ENCODE results near the gene RIPOR3.
"Not testable (repeated sequence)": the region's sequence is repeated elsewhere in the genome, so short reads cannot be mapped to it uniquely, and the experiment has no call there.

Gene RIPOR3

DNA sequence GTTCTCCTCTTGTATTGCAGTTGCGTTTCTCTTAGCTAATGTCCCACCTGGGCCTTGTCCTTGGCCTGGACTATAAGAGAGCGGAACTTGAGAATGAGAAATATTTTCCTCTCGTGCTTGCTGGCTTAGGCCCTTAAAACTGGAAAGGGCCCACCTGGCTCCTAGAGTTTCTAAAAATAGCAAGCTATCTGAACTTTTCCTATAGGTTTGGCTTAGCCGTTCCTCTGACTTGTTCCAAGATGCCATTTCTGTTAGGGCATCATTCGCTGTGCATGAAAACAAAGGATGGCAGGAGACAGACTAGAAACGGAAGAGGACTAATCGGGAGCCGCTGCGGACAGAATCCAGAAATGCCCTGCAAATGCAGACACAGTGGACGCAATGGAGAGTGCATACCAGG is 4.5 kb downstream of the RIPOR3 start:
- DNase-seq: no peak
- ATAC-seq (replicated peaks): no peak
- Mint-ChIP-seq H3K36me3 (ENCODE audit: insufficient read depth) (no peaks in the 10 kb centered on the region), H3K27ac (no peak overlapping the region), H3K4me1 (ENCODE audit: low read depth in 2 of 2) (peaks cover 0 to 4% of the 10 kb centered on the region in 2 donors), H3K4me3 (no peak overlapping the region), H3K27me3 (peaks cover 39 to 52% of the 10 kb centered on the region in 2 donors), H3K9me3 (no peaks in the 10 kb centered on the region)

DNA sequence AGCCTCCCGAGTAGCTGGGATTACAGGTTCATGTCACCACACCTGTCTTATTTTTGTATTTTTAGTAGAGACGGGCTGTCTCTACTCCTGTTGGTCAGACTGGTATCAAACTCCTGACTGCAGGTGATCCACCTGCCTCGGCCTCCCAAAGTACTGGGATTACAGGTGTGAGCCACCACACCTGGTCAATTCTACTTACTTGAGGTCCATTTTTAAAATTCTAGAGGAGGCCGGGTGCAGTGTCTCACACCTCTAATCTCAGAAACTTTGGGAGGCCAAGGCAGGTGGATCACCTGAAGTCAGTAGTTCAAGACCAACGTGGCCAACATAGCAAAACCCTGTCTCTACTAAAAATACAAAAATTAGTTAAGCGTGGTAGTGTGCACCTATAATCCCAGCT is 7.8 kb downstream of the RIPOR3 start:
- no peaks in the 10 kb centered on the region for H3K4me1 Mint-ChIP-seq (ENCODE audit: low read depth in 2 of 2)
- H3K27me3 Mint-ChIP-seq: peaks cover 18 to 29% of the 10 kb centered on the region in 2 donors
- no peak for ATAC-seq (replicated peaks)
- H3K36me3 Mint-ChIP-seq (ENCODE audit: insufficient read depth): no peaks in the 10 kb centered on the region
- no peak overlapping the region for H3K27ac Mint-ChIP-seq
- DNase-seq: no peak
- no peaks in the 10 kb centered on the region for H3K9me3 Mint-ChIP-seq
- H3K4me3 Mint-ChIP-seq: no peak overlapping the region

DNA sequence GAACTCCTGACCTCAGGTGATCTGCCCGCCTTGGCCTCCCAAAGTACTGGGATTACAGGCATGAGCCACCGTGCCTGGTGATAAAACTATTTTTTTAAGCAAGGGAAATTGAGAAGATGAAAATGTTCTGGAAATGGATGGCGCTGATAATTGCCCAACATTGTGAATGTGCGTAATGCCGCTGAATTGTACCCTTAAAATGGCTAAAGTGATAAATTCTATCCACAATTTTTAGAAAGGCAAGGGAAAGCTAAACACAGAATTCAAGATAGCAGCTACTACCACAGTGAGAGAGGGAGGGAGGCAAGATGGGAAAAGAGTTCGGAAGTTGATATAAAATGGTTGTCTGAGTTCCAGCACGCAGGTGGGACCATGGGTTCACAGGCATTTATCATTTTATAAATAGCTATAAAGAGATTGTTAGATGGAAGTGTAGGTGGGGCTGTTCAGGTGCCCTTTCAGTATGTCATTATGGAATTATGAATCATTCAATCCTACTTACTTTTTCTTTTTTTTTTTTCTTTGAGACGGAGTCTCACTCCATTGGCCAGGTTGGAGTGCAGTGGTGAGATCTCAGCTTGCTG is 8.3 kb downstream of the RIPOR3 start:
- ATAC-seq (replicated peaks) (no peak), DNase-seq (no peak)
- Mint-ChIP-seq H3K4me1 (ENCODE audit: low read depth in 2 of 2) (no peaks in the 10 kb centered on the region), H3K4me3 (no peak overlapping the region), H3K36me3 (ENCODE audit: insufficient read depth) (no peaks in the 10 kb centered on the region), H3K27ac (no peak overlapping the region), H3K9me3 (no peaks in the 10 kb centered on the region), H3K27me3 (peaks cover 23 to 31% of the 10 kb centered on the region in 2 donors)

DNA sequence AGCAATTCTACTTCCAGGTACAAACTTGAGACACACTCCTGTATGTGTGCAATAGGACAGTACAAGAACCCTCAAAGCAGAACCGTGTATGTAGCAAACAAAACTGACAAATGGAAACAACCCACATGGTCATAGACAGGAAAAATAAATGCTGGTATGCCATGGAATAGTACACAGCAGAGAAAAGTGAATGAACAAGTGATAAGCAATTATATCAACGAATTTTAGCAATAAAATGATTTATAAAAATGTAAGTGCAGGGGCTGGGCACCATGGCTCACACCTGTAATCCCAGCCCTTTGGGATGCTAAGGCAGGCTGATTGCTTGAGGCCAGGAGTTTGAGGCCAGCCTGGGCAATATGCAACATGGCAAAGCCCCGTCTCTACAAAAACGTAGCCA is 9.3 kb downstream of the RIPOR3 start:
- DNase-seq: no peak
- Mint-ChIP-seq H3K27me3 (peaks cover 24 to 30% of the 10 kb centered on the region in 2 donors), H3K4me3 (no peak overlapping the region)

DNA sequence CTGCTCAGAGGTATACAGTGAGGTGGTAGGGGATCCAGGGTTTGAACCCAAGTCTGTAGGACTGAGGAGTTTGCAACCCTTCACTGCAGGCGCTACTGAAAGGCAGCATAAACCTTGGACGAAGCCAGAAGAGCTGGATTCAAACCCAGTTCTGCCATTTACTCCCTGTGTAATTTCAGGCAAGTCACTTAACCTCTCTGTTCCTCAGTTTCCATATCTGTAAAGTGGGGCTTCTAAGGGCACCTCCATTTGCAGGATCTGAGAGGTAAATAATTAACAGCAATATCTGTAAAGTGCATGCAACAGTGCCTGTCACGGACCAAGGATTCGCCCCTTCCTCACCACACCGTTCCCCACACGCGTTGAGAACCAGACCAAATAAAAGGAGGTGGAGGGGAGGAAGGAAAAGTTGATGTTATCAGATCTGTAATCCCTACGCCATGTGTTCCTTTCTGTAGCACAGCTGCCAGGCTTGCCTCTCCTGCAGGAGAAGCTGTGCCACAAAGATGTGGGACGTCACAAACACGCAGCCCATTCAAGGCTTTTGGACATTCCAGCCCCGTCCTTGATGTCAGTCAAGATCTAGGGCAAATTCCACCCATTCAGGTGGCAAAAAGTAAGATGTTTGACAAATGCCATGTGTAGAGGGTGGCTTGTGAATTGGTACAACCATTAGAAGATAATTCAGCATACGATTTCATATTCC is 9.8 kb downstream of the RIPOR3 start:
- ATAC-seq (replicated peaks) (no peak), DNase-seq (no peak)
- Mint-ChIP-seq H3K9me3 (no peaks in the 10 kb centered on the region), H3K4me3 (no peak overlapping the region), H3K36me3 (ENCODE audit: insufficient read depth) (no peaks in the 10 kb centered on the region), H3K4me1 (ENCODE audit: low read depth in 2 of 2) (no peaks in the 10 kb centered on the region), H3K27me3 (peaks cover 25% of the 10 kb centered on the region in 2 donors), H3K27ac (no peak overlapping the region)

More for the DNA sequence above, 9.3 kb downstream of the RIPOR3 start:
- Mint-ChIP-seq H3K4me1 (ENCODE audit: low read depth in 2 of 2) (no peaks in the 10 kb centered on the region), H3K27ac (no peak overlapping the region), H3K36me3 (ENCODE audit: insufficient read depth) (no peaks in the 10 kb centered on the region), H3K9me3 (no peaks in the 10 kb centered on the region)
- ATAC-seq (replicated peaks): no peak

DNA sequence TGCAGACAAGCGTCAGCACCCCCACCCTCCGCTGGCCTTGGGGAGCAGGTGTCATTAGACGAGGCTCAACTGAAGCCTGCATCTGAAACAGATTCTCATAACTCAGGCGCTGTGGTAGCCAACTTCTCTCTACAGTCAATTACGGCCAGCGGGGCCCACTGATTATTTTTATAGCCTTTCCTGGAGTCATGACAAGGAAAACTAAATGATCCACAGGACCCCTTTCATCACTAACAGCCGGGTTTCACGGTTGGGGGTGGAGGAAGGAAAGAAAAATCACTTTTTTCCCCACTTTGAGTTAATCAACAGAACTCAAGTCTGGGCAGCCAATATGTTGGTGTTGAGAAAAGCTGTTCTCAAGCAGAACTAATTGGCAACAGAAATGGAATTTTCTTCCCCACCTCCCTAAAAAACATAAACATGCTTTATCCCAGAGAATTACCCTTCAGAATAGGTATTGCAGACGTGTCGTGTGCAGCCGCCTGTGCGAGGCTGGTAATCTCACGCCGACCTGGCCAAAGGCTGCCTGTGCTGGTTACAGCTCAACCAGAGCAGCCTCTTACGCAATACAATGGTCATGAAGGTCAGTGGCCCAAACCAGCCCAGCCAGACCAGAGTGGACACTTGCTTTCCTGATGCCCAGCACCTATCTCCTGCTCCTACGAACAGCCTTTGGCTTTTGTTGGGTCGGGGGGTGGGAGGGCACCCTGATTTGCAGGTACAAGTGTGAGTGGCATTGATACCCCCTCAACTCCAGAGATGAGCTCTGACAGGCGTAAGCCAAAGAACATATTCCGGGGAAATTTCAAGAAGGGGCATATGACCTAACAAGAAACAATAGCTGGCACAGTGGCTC is 11.0 kb downstream of the RIPOR3 start:
- H3K27me3 Mint-ChIP-seq: peaks cover 25 to 32% of the 10 kb centered on the region in 2 donors
- no peak overlapping the region for H3K4me3 Mint-ChIP-seq
- H3K36me3 Mint-ChIP-seq (ENCODE audit: insufficient read depth): no peaks in the 10 kb centered on the region
- no peaks in the 10 kb centered on the region for H3K9me3 Mint-ChIP-seq
- DNase-seq (no peak), ATAC-seq (replicated peaks) (no peak)
- H3K27ac Mint-ChIP-seq: no peak overlapping the region
- no peaks in the 10 kb centered on the region for H3K4me1 Mint-ChIP-seq (ENCODE audit: low read depth in 2 of 2)

DNA sequence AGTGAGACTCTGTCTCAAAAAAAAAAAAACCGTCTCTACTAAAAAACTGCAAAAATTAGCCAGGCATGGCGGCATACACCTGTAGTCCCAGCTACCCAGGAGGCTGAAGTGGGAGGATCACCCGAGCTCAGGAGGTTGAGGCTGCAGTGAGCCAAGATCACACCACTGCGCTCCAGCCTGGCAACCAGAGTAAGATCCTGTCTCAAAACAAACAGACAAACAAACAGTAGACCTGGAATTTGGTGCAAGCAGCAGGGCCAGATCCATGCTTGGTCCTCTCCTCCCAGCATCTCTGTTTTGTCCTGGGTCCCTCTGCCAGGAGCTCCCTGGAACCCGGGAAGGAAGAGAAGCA is 11.6 kb downstream of the RIPOR3 start:
- H3K4me1 Mint-ChIP-seq (ENCODE audit: low read depth in 2 of 2): no peaks in the 10 kb centered on the region

DNA sequence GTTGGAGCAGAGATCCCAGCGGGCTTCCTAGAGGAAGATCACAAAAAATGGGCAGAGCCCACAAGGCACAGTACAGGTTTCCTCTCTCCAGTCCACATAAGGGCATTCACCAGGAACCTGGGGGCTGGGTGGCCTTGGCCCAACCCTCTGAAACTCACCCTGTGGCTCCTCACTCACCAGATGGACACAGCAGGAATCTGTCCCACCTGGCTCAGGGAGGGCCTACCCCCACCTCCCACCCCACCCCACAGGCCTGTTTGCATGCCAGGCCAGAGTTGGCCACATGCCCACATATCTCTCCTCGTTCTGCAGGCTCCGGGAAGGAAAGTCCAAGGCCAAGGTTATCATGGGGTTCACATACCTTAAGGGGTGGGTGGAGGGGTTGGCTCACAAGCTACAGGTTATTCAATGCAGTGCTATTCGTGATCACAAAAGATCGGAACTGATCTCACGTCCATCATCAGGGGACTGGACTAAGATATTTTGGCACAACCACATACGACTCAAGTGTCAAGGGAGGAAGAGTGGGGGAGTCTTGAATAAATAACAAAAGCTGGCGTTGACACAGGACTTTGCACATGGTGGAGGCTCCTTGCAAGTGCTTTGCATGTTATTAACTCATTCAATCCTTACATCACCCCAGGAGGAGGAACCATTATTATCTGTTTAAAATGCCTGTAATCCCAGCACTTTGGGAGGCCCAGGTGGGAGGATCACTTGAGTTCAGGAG is 13.0 kb downstream of the RIPOR3 start:
- Mint-ChIP-seq H3K4me1 (ENCODE audit: low read depth in 2 of 2) (peaks cover 0 to 4% of the 10 kb centered on the region in 2 donors), H3K27me3 (peaks cover 28 to 32% of the 10 kb centered on the region in 2 donors), H3K9me3 (no peaks in the 10 kb centered on the region), H3K4me3 (no peak overlapping the region), H3K27ac (no peak overlapping the region), H3K36me3 (ENCODE audit: insufficient read depth) (no peaks in the 10 kb centered on the region)
- ATAC-seq (replicated peaks) (no peak), DNase-seq (no peak)

More for the DNA sequence above, 11.6 kb downstream of the RIPOR3 start:
- H3K36me3 Mint-ChIP-seq (ENCODE audit: insufficient read depth): no peaks in the 10 kb centered on the region
- H3K9me3 Mint-ChIP-seq: no peaks in the 10 kb centered on the region
- no peak overlapping the region for H3K4me3 Mint-ChIP-seq
- H3K27me3 Mint-ChIP-seq: peaks cover 25 to 31% of the 10 kb centered on the region in 2 donors
- ATAC-seq (replicated peaks) (no peak), DNase-seq (no peak)
- no peak overlapping the region for H3K27ac Mint-ChIP-seq

DNA sequence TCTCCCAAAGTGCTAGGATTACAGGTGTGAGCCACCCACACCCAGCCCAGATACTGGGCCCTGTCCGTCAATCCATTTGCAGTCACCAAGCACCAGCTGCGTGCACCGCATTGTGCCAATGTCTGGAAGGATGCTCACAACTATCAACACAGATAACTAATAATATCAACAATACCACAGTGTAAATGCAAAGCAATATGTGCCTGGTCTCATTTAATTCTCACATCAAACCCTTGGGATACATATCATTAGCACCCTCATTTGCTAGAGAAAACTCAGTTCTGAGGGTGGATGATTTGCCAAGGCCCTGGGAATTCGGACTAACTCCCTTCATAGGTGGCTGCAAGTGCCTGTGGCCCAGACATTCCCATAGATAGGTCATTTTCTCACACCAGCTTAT is 14.5 kb downstream of the RIPOR3 start:
- H3K9me3 Mint-ChIP-seq: no peaks in the 10 kb centered on the region
- no peak overlapping the region for H3K27ac Mint-ChIP-seq
- ATAC-seq (replicated peaks): no peak
- no peaks in the 10 kb centered on the region for H3K36me3 Mint-ChIP-seq (ENCODE audit: insufficient read depth)
- DNase-seq: no peak
- H3K4me1 Mint-ChIP-seq (ENCODE audit: low read depth in 2 of 2): peaks cover 0 to 4% of the 10 kb centered on the region in 2 donors
- H3K4me3 Mint-ChIP-seq: no peak overlapping the region
- peaks cover 30 to 45% of the 10 kb centered on the region in 2 donors for H3K27me3 Mint-ChIP-seq

DNA sequence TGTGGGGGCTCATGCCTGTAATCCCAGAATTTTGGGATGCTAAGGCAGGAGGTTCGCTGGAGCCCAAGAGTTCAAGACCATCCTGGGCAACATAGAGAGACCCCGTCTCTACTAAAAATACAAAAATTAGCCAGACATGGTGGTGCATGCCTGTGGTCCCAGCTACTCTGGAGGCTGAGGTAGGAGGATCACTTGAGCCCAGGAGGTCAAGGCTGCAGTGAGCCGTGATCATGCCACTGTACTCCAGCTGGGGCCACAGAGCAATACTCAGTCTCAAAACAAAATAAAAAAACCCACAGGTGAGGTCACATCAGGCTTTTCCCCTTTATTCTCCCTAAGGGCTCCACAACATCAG is 15.0 kb downstream of the RIPOR3 start:
- peaks cover 35 to 50% of the 10 kb centered on the region in 2 donors for H3K27me3 Mint-ChIP-seq
- H3K27ac Mint-ChIP-seq; ATAC-seq (replicated peaks); DNase-seq; H3K4me1 Mint-ChIP-seq (ENCODE audit: low read depth in 2 of 2); H3K36me3 Mint-ChIP-seq (ENCODE audit: insufficient read depth); H3K4me3 Mint-ChIP-seq; H3K9me3 Mint-ChIP-seq: not testable (repeated sequence)

DNA sequence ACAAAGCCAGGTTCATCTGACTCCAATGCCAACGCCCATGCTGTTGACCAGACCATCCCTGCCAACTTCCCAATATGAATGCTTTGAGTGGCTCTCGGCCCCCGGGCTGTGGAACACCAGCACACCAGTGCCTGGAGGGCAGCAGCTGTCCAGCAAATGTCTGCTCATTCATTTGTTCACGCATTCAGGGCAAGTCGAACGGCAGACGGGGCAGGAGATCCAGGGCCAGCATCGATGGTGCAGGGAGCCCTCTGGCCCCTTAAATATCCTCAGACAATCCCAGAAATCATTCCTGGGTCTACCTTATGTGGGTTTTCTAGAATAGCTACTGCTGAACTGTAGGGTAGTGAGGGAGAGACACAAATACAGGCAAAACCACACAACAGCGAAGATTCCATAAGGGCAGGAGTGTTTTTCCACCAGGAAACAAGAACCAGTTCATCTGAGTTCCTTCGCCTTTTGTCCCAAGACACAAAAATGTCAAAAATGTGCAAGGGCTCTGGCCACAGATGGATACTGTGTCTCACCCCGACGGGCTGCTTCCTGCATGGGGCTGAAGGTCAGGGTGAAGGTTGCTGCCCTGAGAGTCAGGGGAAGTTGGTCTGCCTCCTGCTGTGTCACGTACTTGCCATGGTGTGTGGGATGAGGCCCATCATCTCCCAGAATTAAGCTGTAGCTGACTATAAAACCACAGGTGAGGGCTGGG is 15.5 kb downstream of the RIPOR3 start:
- no peak overlapping the region for H3K4me3 Mint-ChIP-seq
- DNase-seq: no peak
- peaks cover 0 to 4% of the 10 kb centered on the region in 2 donors for H3K4me1 Mint-ChIP-seq (ENCODE audit: low read depth in 2 of 2)
- no peak for ATAC-seq (replicated peaks)
- peaks cover 38 to 53% of the 10 kb centered on the region in 2 donors for H3K27me3 Mint-ChIP-seq
- H3K9me3 Mint-ChIP-seq: no peaks in the 10 kb centered on the region
- no peak overlapping the region for H3K27ac Mint-ChIP-seq
- no peaks in the 10 kb centered on the region for H3K36me3 Mint-ChIP-seq (ENCODE audit: insufficient read depth)

DNA sequence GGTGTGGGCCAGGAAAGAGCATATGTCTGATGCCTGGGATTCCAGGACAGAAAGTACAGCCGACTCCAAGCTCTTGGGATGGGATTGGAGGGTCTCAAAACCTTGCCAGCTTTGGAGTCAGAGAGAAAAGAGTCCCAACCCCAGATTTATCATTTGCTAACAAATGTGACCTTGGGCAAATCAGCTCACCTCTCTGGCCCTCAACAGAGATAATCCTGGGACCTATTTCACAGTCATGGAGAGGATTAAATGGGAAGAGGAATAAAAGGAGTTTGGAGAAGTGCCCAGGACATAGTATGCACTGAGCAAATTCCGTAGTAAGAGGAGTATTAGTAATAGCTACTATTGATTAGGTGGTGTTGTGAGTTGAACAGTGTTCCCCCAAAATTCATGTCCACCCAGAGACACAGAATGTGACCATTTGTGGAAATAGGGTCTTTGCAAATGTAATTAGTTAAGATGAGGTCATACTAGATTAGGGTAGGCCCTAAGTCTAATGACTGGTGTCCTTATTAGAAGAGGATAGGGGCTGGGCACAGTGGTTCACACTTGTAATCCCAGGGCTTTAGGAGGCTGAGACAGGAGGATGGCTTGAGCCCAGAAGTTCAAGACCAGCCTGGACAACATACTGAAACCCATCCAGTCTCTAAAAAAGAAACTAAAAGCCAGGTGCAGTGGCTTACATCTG is 17.1 kb downstream of the RIPOR3 start:
- Mint-ChIP-seq H3K36me3 (ENCODE audit: insufficient read depth) (no peaks in the 10 kb centered on the region), H3K27me3 (peaks cover 38 to 47% of the 10 kb centered on the region in 2 donors), H3K4me3 (no peak overlapping the region), H3K27ac (no peak overlapping the region), H3K4me1 (ENCODE audit: low read depth in 2 of 2) (peaks cover 0 to 4% of the 10 kb centered on the region in 2 donors), H3K9me3 (no peaks in the 10 kb centered on the region)
- ATAC-seq (replicated peaks): no peak
- DNase-seq: no peak

Measured in effector memory CD8-positive, alpha-beta T cell (primary cell).